Stimulated activated CD4-positive, alpha-beta T cell treated with anti-CD3 and anti-CD28 coated beads, Interleukin-4, amount 100 ng/mL, for 24 hours (primary cell): ENCODE data around the gene CNIH2.
"Not testable (repeated sequence)": the region's sequence is repeated elsewhere in the genome, so short reads cannot be mapped to it uniquely, and the experiment has no call there.

Source experiments
- DNase-seq: peaks from one replicate; pipeline ENCODE4 v3.0.0-alpha.2; 2020

The CNIH2 gene

GRCh38 chr11:66316849-66317251 lies 38.9 kb downstream of the CNIH2 start, which contains the start of gene CD248:
Gene CD248 (minus strand): TSS chr11:66317044. CDS start chr11:66317027, 17 bp downstream.
- no peak for DNase-seq

- DNase-seq: no peak
Observed at GRCh38 chr11:66317322-66317722, 39.3 kb downstream of the CNIH2 start.

GRCh38 chr11:66317723-66318599 lies 40.0 kb downstream of the CNIH2 start:
- DNase-seq: no peak

GRCh38 chr11:66318600-66318970 lies 40.6 kb downstream of the CNIH2 start:
- no peak for DNase-seq

- DNase-seq: not testable (repeated sequence)
Observed at GRCh38 chr11:66320289-66320688, 42.3 kb downstream of the CNIH2 start.

- not testable (repeated sequence) for DNase-seq
Observed at GRCh38 chr11:66320748-66321147, 42.8 kb downstream of the CNIH2 start.

- DNase-seq: no peak
Observed at GRCh38 chr11:66321606-66322005, 43.6 kb downstream of the CNIH2 start.

- DNase-seq: no peak
Observed at GRCh38 chr11:66322732-66323427, 44.9 kb downstream of the CNIH2 start.

- DNase-seq: no peak
Observed at GRCh38 chr11:66323684-66324083, 45.7 kb downstream of the CNIH2 start.

- no peak for DNase-seq
Observed at GRCh38 chr11:66324664-66325063, 46.7 kb downstream of the CNIH2 start.

- DNase-seq: no peak
Observed at GRCh38 chr11:66325263-66325671, 47.3 kb downstream of the CNIH2 start.

- DNase-seq: no peak
Observed at GRCh38 chr11:66326261-66327111, 48.5 kb downstream of the CNIH2 start.

- no peak for DNase-seq
Observed at GRCh38 chr11:66327171-66328030, 49.4 kb downstream of the CNIH2 start.

GRCh38 chr11:66328031-66328301 lies 50.0 kb downstream of the CNIH2 start:
- DNase-seq: no peak

GRCh38 chr11:66328302-66329144 lies 50.5 kb downstream of the CNIH2 start:
- DNase-seq: peak; percentile 84

GRCh38 chr11:66329165-66329673 lies 51.2 kb downstream of the CNIH2 start:
- DNase-seq: no peak

- DNase-seq: no peak
Observed at GRCh38 chr11:66330931-66331330, 53.0 kb downstream of the CNIH2 start.

- DNase-seq: no peak
Observed at GRCh38 chr11:66331542-66332370, 53.8 kb downstream of the CNIH2 start.

GRCh38 chr11:66332371-66333219 lies 54.6 kb downstream of the CNIH2 start:
- DNase-seq: no peak
